K562 (cell line): ENCODE results near the gene COL25A1. TPM values are rescaled to one million over a fixed set of nuclear protein-coding genes. Genes with fewer than 3 reads are reported as not detected.

Experiments used
- ATAC-seq: fragments of 200-7000 bp; cut with Tn5 transposase; 3 replicates; pipeline ENCODE4 v1.9.1; 2020; ENCODE audit warnings: moderate library complexity
- BruUV-seq: library from RNA; stranded (reverse); fragments of 400-500 nt; replicated peaks from 2 replicates; lab custom pipeline; 2021; lab: Mats Ljungman, UMichigan
- CTCF ChIA-PET: fragments of 300-600 bp; formaldehyde crosslinking; extraction: SDS; loops from one replicate; lab custom pipeline; 2021; ENCODE audit warnings: low intra/inter-chr PET ratio; lab: Yijun Ruan, JAX
- POLR2A ChIA-PET: fragments of 300-600, 350-650 bp; sonication (Branson Sonifier 250); formaldehyde crosslinking; extraction: SDS; loops from one replicate; lab custom pipeline; 2021; ENCODE audit warnings: antibody characterized with exemption, inconsistent platforms; lab: Yijun Ruan, JAX
- DNase-seq, 4 experiments: peaks; one replicate each; pipeline versions ENCODE4 v3.0.0 to v3.0.0-alpha.2; 2011 to 2018; ENCODE audit warnings: low spot score in 3 of 4, mixed read lengths in 3 of 4; ENCODE audit errors: extremely low read depth in 1 of 4
- FAIRE-seq: peaks from 2 replicates; lab custom pipeline; 2011; peaks lifted over from hg19 to GRCh38; lab: Jason Lieb, UNC
- H2AFZ ChIP-seq: 2 replicates; pipeline ENCODE4 v1.6.0; 2011; ENCODE audit warnings: low read depth, low read length, control low read depth, inconsistent platforms
- H3K27ac ChIP-seq: fragments of 200-600 bp; 3 replicates; pipeline ENCODE4 v1.8.0; 2011; ENCODE audit warnings: low read depth, mild to moderate bottlenecking, control low read depth, inconsistent platforms, low read length, moderate library complexity, mixed read lengths; ENCODE audit errors: extremely low read depth
- H3K27me3 ChIP-seq, 2 experiments: fragments of 300-600 bp in 1 of 2; 2 replicates in 1 of 2; 3 replicates in 1 of 2; pipeline versions ENCODE4 v1.6.0 to v1.8.0; 2011; ENCODE audit warnings: inconsistent platforms in 2 of 2, low read length in 2 of 2, mild to moderate bottlenecking in 1 of 2, mixed read lengths in 1 of 2, moderate library complexity in 1 of 2; ENCODE audit not compliant: control insufficient read depth in 2 of 2, insufficient read depth in 2 of 2
- H3K36me3 ChIP-seq: fragments of 300-600 bp; 3 replicates; pipeline ENCODE4 v1.8.0; 2011; ENCODE audit warnings: mild to moderate bottlenecking, low read length, inconsistent platforms; ENCODE audit not compliant: control insufficient read depth, insufficient read depth
- H3K4me1 ChIP-seq, 2 experiments: fragments of 200-600 bp in 1 of 2; replicated peaks in 1 of 2; 2 replicates in 1 of 2; 3 replicates in 1 of 2; pipeline versions ENCODE4 v1.5.1 to v1.8.0; 2011; ENCODE audit warnings: inconsistent platforms in 2 of 2, low read length in 2 of 2, mild to moderate bottlenecking in 1 of 2, mixed read lengths in 1 of 2, moderate library complexity in 1 of 2; ENCODE audit not compliant: control insufficient read depth in 2 of 2, insufficient read depth in 2 of 2
- H3K4me2 ChIP-seq: 2 replicates; pipeline ENCODE4 v1.6.1; 2011; ENCODE audit warnings: low read length, control low read depth, inconsistent platforms, mixed read lengths; ENCODE audit not compliant: insufficient read depth
- H3K4me3 ChIP-seq: fragments of 200-600 bp; sonication (generic), shearing (Covaris generic); 2 replicates; pipeline ENCODE4 v1.5.1; 2016; ENCODE audit warnings: control low read depth, inconsistent platforms
- H3K79me2 ChIP-seq: fragments of 200-600 bp; 3 replicates; pipeline ENCODE4 v1.8.0; 2011; ENCODE audit warnings: low read length, inconsistent platforms; ENCODE audit not compliant: control insufficient read depth, insufficient read depth
- H3K9ac ChIP-seq, 2 experiments: 2 replicates each; pipeline versions ENCODE4 v1.6.0 to v1.6.1; 2011; ENCODE audit warnings: low read depth in 2 of 2, low read length in 2 of 2, control low read depth in 1 of 2, inconsistent platforms in 1 of 2, mild to moderate bottlenecking in 1 of 2, mixed read lengths in 1 of 2; ENCODE audit not compliant: insufficient read depth in 1 of 2
- H3K9me1 ChIP-seq: one replicate; pipeline ENCODE4 v1.6.0; 2011; ENCODE audit warnings: inconsistent platforms, mild to moderate bottlenecking, low read length, moderate library complexity; ENCODE audit not compliant: control insufficient read depth, insufficient read depth
- H3K9me3 ChIP-seq: replicated peaks from 2 replicates; pipeline ENCODE4 v1.5.1; 2011; ENCODE audit warnings: low read depth, low read length, inconsistent platforms; ENCODE audit not compliant: control insufficient read depth, insufficient read depth
- H4K20me1 ChIP-seq: replicated peaks from 2 replicates; pipeline ENCODE4 v1.6.1; 2011; ENCODE audit warnings: low read length, inconsistent platforms, mixed read lengths; ENCODE audit not compliant: control insufficient read depth, insufficient read depth
- HNRNPH1 ChIP-seq: fragments of 200-400 bp; formaldehyde crosslinking; optimal IDR thresholded peaks from 2 replicates; pipeline ENCODE3; 2017; ENCODE audit warnings: low read depth, mild to moderate bottlenecking, low read length, moderate library complexity
- NR4A1 ChIP-seq, 2 experiments: fragments of 250-450 bp in 1 of 2; fragments of 450-650 bp in 1 of 2; sonication (Bioruptor Pico) in 1 of 2; IDR thresholded peaks; 2 replicates each; pipeline versions ENCODE4 v1.4.0 to v1.6.1; 2016 to 2020; ENCODE audit warnings: mild to moderate bottlenecking in 2 of 2, missing compliant biosample characterization in 1 of 2, missing genetic modification characterization in 1 of 2, moderate library complexity in 1 of 2
- PCBP2 ChIP-seq: fragments of 200-400 bp; formaldehyde crosslinking; IDR thresholded peaks from 2 replicates; pipeline ENCODE4 v1.6.1; 2018; ENCODE audit warnings: low read length, low read depth, mild to moderate bottlenecking, moderate library complexity; ENCODE audit not compliant: poor library complexity, severe bottlenecking
- RFX1 ChIP-seq: fragments of 450-650 bp; IDR thresholded peaks from 2 replicates; pipeline ENCODE4 v1.6.1; 2016; ENCODE audit warnings: mild to moderate bottlenecking, moderate library complexity
- RHOXF2B ChIP-seq: fragments of 250-450 bp; sonication (Bioruptor Pico); conservative IDR thresholded peaks from 2 replicates; pipeline ENCODE4 v1.5.1; 2021
- SMC3 ChIP-seq: conservative IDR thresholded peaks from 2 replicates; pipeline ENCODE4 v1.6.1; 2011; ENCODE audit warnings: low read depth, low read length, improper control_type of control experiment; ENCODE audit not compliant: insufficient read depth
- TARDBP ChIP-seq: fragments of 450-650 bp; IDR thresholded peaks from 2 replicates; pipeline ENCODE4 v1.6.1; 2016
- TFAM ChIP-seq: fragments of 250-450 bp; sonication (Bioruptor Pico); conservative IDR thresholded peaks from 2 replicates; pipeline ENCODE4 v1.5.0; 2021; ENCODE audit warnings: mild to moderate bottlenecking, moderate library complexity
- ZNF707 ChIP-seq: fragments of 250-450 bp; sonication (Bioruptor Pico); conservative IDR thresholded peaks from 2 replicates; pipeline ENCODE4 v1.8.0; 2022; ENCODE audit warnings: inconsistent platforms, mild to moderate bottlenecking, moderate library complexity
- WGBS: fragments of 100-300 bp; shearing (Covaris generic); methylation state at CpG from one replicate; pipeline ENCODE4 v1.1.6; 2016; ENCODE audit warnings: low coverage, mixed read lengths; ENCODE audit not compliant: insufficient coverage; ENCODE audit errors: missing lambda C conversion rate; 5-methylcytosine and 5-hydroxymethylcytosine counted together
- in situ Hi-C: fragments of 300-500 bp; cut with MboI; formaldehyde crosslinking; loops from 4 replicates; pipeline ENCODE4 v1.15.0; 2018; ENCODE audit warnings: inconsistent platforms, mixed read lengths
- intact Hi-C: fragments of 100-400 bp; cut with micrococcal nuclease; formaldehyde crosslinking; loops from 2 replicates; pipeline ENCODE4 v1.14.2; 2022
- polyA plus RNA-seq, 8 experiments: library from polyadenylated mRNA; depleted of rRNA in 4 of 8; stranded (reverse) in 5 of 8; unstranded in 3 of 8; fragments of >200 nt; fragmentation: Nextera tagmentation in 2 of 8; fragmentation: Illumina TruSeq in 1 of 8; extraction: Ambion mirVana in 2 of 8; extraction: Trizol in 1 of 8; gene quantifications; 2 replicates each; pipeline versions ENCODE4 v1.2.1 to v1.2.3, GENCODE V29; 2011 to 2014; ENCODE audit warnings: inconsistent platforms in 1 of 8, missing spikeins in 1 of 8
- total RNA-seq, 7 experiments: library from RNA; depleted of rRNA in 6 of 7; stranded (reverse); fragments of >200 nt in 6 of 7; fragmentation: Illumina TruSeq in 2 of 7; extraction: Trizol in 2 of 7; gene quantifications; 2 replicates each; pipeline versions ENCODE4 v1.2.1 to v1.2.3, GENCODE V29; 2011 to 2021; ENCODE audit warnings: low replicate concordance in 1 of 7
- TF ChIP-seq, protein P1 (sequence below): fragments of 450-650 bp; IDR thresholded peaks from 2 replicates; pipeline ENCODE4 v1.6.1; 2016; ENCODE audit warnings: missing biosample characterization, missing genetic modification characterization
- TF ChIP-seq, protein P2 (sequence below): fragments of 250-450 bp; sonication (Bioruptor Pico); IDR thresholded peaks from 2 replicates; pipeline ENCODE4 v1.9.0; 2021; ENCODE audit warnings: mild to moderate bottlenecking

Gene COL25A1
- total and polyA plus RNA-seq, 9 of the 15 experiments (the other 6 are each of a cell fraction or from before 2014, with no cell fraction given) = 0.03 to 0.62 (median 0.27) TPM

DNA sequence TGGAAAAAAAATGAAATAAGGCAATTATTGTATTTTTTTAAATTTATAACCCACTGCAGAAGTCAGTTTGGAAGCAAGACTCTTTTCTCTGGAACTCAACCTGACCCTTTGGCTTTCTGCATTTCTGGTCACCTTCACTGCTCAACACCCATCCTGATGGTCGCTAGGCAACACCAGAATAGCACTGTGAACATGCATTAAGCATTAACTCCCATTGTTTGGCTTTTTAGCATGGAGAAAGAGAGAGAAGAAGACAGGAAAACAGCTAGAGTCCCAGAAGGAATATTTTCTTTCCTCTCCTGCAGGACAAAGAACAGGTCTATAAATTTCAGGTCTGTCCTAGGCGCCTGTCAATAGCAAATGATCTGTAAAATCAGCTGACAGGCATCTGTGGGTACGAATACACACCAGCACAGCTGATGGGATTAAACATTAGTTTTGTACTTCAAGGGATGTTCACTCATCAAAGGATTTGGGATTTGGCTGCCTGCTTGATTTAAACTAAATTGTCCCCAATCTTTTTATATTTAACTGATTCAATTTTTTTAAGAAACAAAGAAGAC is 402.4 kb downstream of the COL25A1 start:
- no peak for FAIRE-seq
- in situ Hi-C loops = no loop called here
- CTCF ChIA-PET = no interaction called here

DNA sequence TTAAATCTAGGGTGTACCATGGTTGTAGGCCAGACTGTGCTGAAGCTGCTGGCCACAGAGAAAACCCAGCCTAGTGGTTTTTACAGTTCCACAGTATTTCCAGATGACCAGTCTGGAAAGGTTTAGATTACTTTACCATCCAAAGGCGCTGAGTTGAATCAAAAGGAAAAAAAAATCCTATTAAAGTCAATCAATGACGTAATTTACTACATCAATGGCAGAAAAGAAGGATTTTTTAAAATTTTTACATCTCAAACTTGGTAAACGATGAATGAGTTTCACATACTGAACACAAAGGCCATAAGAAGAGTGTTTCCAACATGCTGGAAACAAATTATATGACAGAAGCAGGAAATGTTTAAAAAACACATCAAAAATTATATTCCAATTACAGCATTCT is 409.0 kb downstream of the COL25A1 start:
- Histone ChIP-seq H2AFZ (no peak overlapping the region), H3K9me3 (no peaks in the 10 kb centered on the region), H4K20me1 (no peaks in the 10 kb centered on the region), H3K27ac (no peak overlapping the region), H3K9me1 (no peaks in the 10 kb centered on the region), H3K4me2 (no peak overlapping the region), H3K36me3 (no peaks in the 10 kb centered on the region), H3K27me3 (no peaks in the 10 kb centered on the region), H3K79me2 (no peaks in the 10 kb centered on the region), H3K4me3 (no peak overlapping the region), H3K4me1 (no peaks in the 10 kb centered on the region; a peak in 1 of 5 replicates), H3K9ac (no peak overlapping the region)
- DNase-seq (no peak), ATAC-seq (no peak), FAIRE-seq (no peak)
- POLR2A ChIA-PET = no interaction called here
- intact Hi-C loops (loop anchor here (5.0 kb wide), 1 partner anchor 399 kb away; no protein-coding TSS in a partner anchor), in situ Hi-C loops (no loop called here)
- WGBS = 45% methylated on average over 3 of the region's 3 CpGs
- no peak for TF ChIP-seq ZNF707 (CRISPR knock-in tag)
- TF ChIP-seq TFAM (CRISPR knock-in tag) = no peak
- no peak for TF ChIP-seq SMC3
- TF ChIP-seq, protein P1, sequence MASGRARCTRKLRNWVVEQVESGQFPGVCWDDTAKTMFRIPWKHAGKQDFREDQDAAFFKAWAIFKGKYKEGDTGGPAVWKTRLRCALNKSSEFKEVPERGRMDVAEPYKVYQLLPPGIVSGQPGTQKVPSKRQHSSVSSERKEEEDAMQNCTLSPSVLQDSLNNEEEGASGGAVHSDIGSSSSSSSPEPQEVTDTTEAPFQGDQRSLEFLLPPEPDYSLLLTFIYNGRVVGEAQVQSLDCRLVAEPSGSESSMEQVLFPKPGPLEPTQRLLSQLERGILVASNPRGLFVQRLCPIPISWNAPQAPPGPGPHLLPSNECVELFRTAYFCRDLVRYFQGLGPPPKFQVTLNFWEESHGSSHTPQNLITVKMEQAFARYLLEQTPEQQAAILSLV (tag) = no peak
- no peak for TF ChIP-seq RHOXF2B (CRISPR knock-in tag)
- TF ChIP-seq HNRNPH1 = no peak
- TF ChIP-seq, protein P2, sequence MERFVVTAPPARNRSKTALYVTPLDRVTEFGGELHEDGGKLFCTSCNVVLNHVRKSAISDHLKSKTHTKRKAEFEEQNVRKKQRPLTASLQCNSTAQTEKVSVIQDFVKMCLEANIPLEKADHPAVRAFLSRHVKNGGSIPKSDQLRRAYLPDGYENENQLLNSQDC (CRISPR knock-in tag) = no peak
- TF ChIP-seq PCBP2 = no peak
- TF ChIP-seq NR4A1 (CRISPR knock-in tag; IDR thresholded peaks at IDR 0.05) = no peak
- no peak for TF ChIP-seq NR4A1 (tag; IDR thresholded peaks at IDR 0.05)
- no TSS peak for BruUV-seq
- CTCF ChIA-PET = no interaction called here

More for the DNA sequence above, 402.4 kb downstream of the COL25A1 start:
- intact Hi-C loops = no loop called here
- H3K9ac ChIP-seq = no peak overlapping the region
- H4K20me1 ChIP-seq = no peaks in the 10 kb centered on the region
- no peak for DNase-seq
- no peaks in the 10 kb centered on the region for H3K36me3 ChIP-seq
- no peaks in the 10 kb centered on the region for H3K27me3 ChIP-seq
- H3K79me2 ChIP-seq = no peaks in the 10 kb centered on the region
- H3K27ac ChIP-seq = no peak overlapping the region
- no peak overlapping the region for H2AFZ ChIP-seq
- H3K4me2 ChIP-seq = no peak overlapping the region
- TF ChIP-seq TARDBP = no peak
- TF ChIP-seq RFX1 = peak; percentile 63
- 23% methylated on average over 3 of the region's 3 CpGs for WGBS
- ATAC-seq = no peak
- POLR2A ChIA-PET = interaction anchor here (1.5 kb wide), 1 partner anchor 19 kb away, joined by 3 read pairs; no protein-coding TSS in a partner anchor
- no peaks in the 10 kb centered on the region for H3K9me3 ChIP-seq
- BruUV-seq = no TSS peak
- H3K4me1 ChIP-seq = no peaks in the 10 kb centered on the region
- H3K4me3 ChIP-seq = no peak overlapping the region
- no peaks in the 10 kb centered on the region for H3K9me1 ChIP-seq
